Body of pancreas (tissue), 4 donors: ENCODE measurements around the gene PALLD.

Experiments used
- CTCF ChIP-seq, 7 experiments: fragments of 450-650 bp in 4 of 7; fragments of 200-600 bp in 3 of 7; sonication (generic) in 3 of 7; IDR thresholded peaks; one replicate each; pipeline ENCODE4 v1.5.1; 2016 to 2019; ENCODE audit warnings: antibody characterized with exemption in 7 of 7
- POLR2A ChIP-seq, 3 donors: fragments of 450-650 bp; IDR thresholded peaks; one replicate each; pipeline ENCODE4 v1.6.1; 2016; ENCODE audit warnings: antibody characterized with exemption in 3 of 3, mild to moderate bottlenecking in 2 of 3

- TF ChIP-seq CTCF (IDR thresholded peaks at IDR 0.05) = no peak
- TF ChIP-seq POLR2A (IDR thresholded peaks at IDR 0.05) = no peak
Measured at GRCh38 chr4:168674077-168674747, 177.4 kb downstream of the PALLD start.
